Neural cell (in vitro differentiated cells): ENCODE results near the gene ETFA.

ENCODE experiments used
- CTCF ChIP-seq: fragments of 450-650 bp; IDR thresholded peaks from 2 replicates; pipeline ENCODE4 v1.5.1; 2014; ENCODE audit warnings: antibody characterized with exemption, mild to moderate bottlenecking, moderate library complexity; ENCODE audit not compliant: poor library complexity, severe bottlenecking
- EP300 ChIP-seq: fragments of 450-650 bp; conservative IDR thresholded peaks from 2 replicates; pipeline ENCODE4 v1.6.1; 2014; ENCODE audit warnings: antibody characterized with exemption, mild to moderate bottlenecking, moderate library complexity; ENCODE audit not compliant: poor library complexity, severe bottlenecking
- POLR2AphosphoS5 ChIP-seq: IDR thresholded peaks from 2 replicates; pipeline ENCODE4 v1.6.1; 2012
- SMC3 ChIP-seq: fragments of 450-650 bp; conservative IDR thresholded peaks from 2 replicates; pipeline ENCODE4 v1.6.1; 2014; ENCODE audit warnings: antibody characterized with exemption, mild to moderate bottlenecking, moderate library complexity; ENCODE audit not compliant: poor library complexity
- TAF1 ChIP-seq: IDR thresholded peaks from 2 replicates; pipeline ENCODE4 v1.6.1; 2012; ENCODE audit warnings: low read depth

- no peak for TF ChIP-seq SMC3
- TF ChIP-seq TAF1: no peak
- TF ChIP-seq CTCF: no peak
- TF ChIP-seq EP300: no peak
- no peak for TF ChIP-seq POLR2AphosphoS5
Observed at GRCh38 chr15:76345583-76345879, 34.3 kb upstream of the ETFA start.
